ENCODE measurements around the gene OGFOD2. TPM values are rescaled to one million over a fixed set of nuclear protein-coding genes. Genes with fewer than 3 reads are reported as not detected.

OGFOD2 gene
- total and polyA plus RNA-seq, 2 of the 13 experiments (the other 11 are each of a cell fraction or from before 2014, with no cell fraction given): 13.2 to 14.6 TPM

DNA sequence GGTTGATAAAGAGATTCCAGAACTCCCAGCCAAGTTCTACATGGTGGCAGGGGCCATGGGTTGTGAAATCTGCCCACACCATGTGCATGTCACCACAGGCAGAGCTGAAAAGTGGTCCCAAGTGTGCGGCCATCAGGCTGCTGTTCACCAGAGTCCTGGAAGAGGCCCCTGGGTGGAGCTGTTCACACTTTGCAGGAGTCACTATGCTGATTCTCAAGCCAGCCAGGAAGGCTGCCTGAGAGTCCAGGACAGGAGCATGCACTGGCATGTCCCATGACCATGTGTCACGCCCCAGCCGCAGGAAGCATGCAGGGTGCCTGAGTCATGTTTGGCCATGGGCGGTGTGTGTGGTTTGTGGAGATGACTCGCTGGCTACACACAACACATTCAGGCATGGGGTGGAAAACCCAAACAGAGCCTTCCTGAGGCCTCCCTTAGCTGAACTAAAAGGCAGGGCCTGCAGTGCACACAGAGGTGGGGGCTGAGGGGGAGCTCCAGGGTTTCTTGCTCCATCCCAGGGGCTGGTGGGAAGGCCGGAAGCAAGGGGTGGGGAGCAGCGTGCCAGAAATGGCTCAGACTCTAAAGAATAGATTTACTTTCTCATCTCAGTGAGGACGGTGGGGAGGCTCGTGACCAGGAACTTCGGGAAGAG lies 28.2 kb upstream of the OGFOD2 start (continued):
- TF ChIP-seq, protein P1, sequence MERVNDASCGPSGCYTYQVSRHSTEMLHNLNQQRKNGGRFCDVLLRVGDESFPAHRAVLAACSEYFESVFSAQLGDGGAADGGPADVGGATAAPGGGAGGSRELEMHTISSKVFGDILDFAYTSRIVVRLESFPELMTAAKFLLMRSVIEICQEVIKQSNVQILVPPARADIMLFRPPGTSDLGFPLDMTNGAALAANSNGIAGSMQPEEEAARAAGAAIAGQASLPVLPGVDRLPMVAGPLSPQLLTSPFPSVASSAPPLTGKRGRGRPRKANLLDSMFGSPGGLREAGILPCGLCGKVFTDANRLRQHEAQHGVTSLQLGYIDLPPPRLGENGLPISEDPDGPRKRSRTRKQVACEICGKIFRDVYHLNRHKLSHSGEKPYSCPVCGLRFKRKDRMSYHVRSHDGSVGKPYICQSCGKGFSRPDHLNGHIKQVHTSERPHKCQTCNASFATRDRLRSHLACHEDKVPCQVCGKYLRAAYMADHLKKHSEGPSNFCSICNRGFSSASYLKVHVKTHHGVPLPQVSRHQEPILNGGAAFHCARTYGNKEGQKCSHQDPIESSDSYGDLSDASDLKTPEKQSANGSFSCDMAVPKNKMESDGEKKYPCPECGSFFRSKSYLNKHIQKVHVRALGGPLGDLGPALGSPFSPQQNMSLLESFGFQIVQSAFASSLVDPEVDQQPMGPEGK (CRISPR knock-in tag; IDR thresholded peaks at IDR 0.05): no peak
- TF ChIP-seq PITX1 (CRISPR knock-in tag; IDR thresholded peaks at IDR 0.05) (no peak), ZIK1 (CRISPR knock-in tag; IDR thresholded peaks at IDR 0.05; ENCODE audit: borderline replicate concordance, low read depth) (no peak), ZKSCAN1 (IDR thresholded peaks at IDR 0.05; ENCODE audit: low read length) (no peak), ATF7-NPFF (CRISPR knock-in tag; IDR thresholded peaks at IDR 0.05; ENCODE audit: low read depth) (no peak), ZNF605 (CRISPR knock-in tag; IDR thresholded peaks at IDR 0.05) (no peak), SAP130 (CRISPR knock-in tag; IDR thresholded peaks at IDR 0.05; ENCODE audit: low read depth) (peak; percentile 70), ZNF44 (CRISPR knock-in tag; IDR thresholded peaks at IDR 0.05) (0 out of 2 replicates have a peak, but pooled peaks have one; percentile 17), RBAK (CRISPR knock-in tag; IDR thresholded peaks at IDR 0.05) (no peak), SP1 (IDR thresholded peaks at IDR 0.05) (no peak), SP1 (CRISPR knock-in tag; IDR thresholded peaks at IDR 0.05) (no peak), RBFOX2 (IDR thresholded peaks at IDR 0.05; ENCODE audit: low read depth, low read length) (no peak), NR0B2 (CRISPR knock-in tag; IDR thresholded peaks at IDR 0.05) (no peak), TFDP2 (CRISPR knock-in tag; IDR thresholded peaks at IDR 0.05) (no peak), KAT7 (CRISPR knock-in tag; IDR thresholded peaks at IDR 0.05; ENCODE audit: borderline replicate concordance) (no peak), ZNF274 (CRISPR knock-in tag; IDR thresholded peaks at IDR 0.05) (no peak), ZNF207 (IDR thresholded peaks at IDR 0.05; ENCODE audit: borderline replicate concordance) (no peak), BORCS8-MEF2B (CRISPR knock-in tag; IDR thresholded peaks at IDR 0.05) (no peak), ZZZ3 (CRISPR knock-in tag; IDR thresholded peaks at IDR 0.05; ENCODE audit: borderline replicate concordance) (no peak), MAFF (IDR thresholded peaks at IDR 0.05; ENCODE audit: low read depth, low read length) (no peak), ARNTL (CRISPR knock-in tag; IDR thresholded peaks at IDR 0.05) (no peak), ONECUT2 (CRISPR knock-in tag; IDR thresholded peaks at IDR 0.05) (no peak), ZNF12 (CRISPR knock-in tag; IDR thresholded peaks at IDR 0.05) (no peak), ZNF230 (CRISPR knock-in tag; IDR thresholded peaks at IDR 0.05) (no peak), FIP1L1 (IDR thresholded peaks at IDR 0.05; ENCODE audit: borderline replicate concordance, insufficient read depth, low read depth, low read length) (no peak), SRF (IDR thresholded peaks at IDR 0.05; ENCODE audit: low read depth, low read length) (no peak), DDIT3 (CRISPR knock-in tag; IDR thresholded peaks at IDR 0.05) (no peak), HOXA3 (CRISPR knock-in tag; IDR thresholded peaks at IDR 0.05) (no peak), STAG1 (CRISPR knock-in tag; IDR thresholded peaks at IDR 0.05) (peak; percentile 33)
- TF ChIP-seq, protein P2, sequence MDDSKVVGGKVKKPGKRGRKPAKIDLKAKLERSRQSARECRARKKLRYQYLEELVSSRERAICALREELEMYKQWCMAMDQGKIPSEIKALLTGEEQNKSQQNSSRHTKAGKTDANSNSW (CRISPR knock-in tag; IDR thresholded peaks at IDR 0.05; ENCODE audit: borderline replicate concordance): no peak

Data from HepG2 (cell line).